ENCODE results near the gene APOBEC3B. TPM values are rescaled to one million over a fixed set of nuclear protein-coding genes. Genes with fewer than 3 reads are reported as not detected.

The APOBEC3B gene
- polyA plus RNA-seq, 1 donor from 2014 or later = not detected

DNA sequence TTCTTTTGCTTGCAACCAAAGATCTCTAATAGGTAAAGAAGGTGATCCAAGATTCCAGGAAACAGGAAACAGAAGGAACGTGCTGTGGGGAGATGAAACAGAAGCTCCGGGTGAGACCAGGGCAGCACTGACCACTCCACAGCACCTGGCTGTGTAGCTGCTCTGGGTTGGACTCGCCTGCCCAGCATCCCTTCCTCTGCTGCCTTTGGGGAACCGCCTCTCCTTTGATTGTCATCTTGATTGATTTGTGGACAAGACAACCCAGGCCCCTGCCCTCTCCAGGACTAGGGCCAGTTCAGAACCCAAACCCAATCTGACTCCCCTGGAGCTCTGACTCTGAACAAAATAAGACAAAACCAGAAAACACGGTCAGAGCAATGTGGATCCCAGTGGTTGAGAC lies 39.4 kb upstream of the APOBEC3B start:
- no peak overlapping the region for H3K4me3 ChIP-seq (ENCODE audit: low read length)
- no peak overlapping the region for H3K9ac ChIP-seq (ENCODE audit: low read length)
- no peaks in the 10 kb centered on the region for H3K27me3 ChIP-seq (ENCODE audit: insufficient read depth, low read depth, low read length)
- H3F3A ChIP-seq (ENCODE audit: insufficient read depth, low read length, poor library complexity, severe bottlenecking) = no peaks in the 10 kb centered on the region
- no peaks in the 10 kb centered on the region for H3K9me3 ChIP-seq (ENCODE audit: low read length)
- no peaks in the 10 kb centered on the region for H4K20me1 ChIP-seq (ENCODE audit: insufficient read depth)
- H2AFZ ChIP-seq (ENCODE audit: low read depth, low read length) = no peak overlapping the region
- H3K79me2 ChIP-seq (replicated peaks; ENCODE audit: insufficient read depth, low read length) = no peaks in the 10 kb centered on the region
- H3K36me3 ChIP-seq (ENCODE audit: insufficient read depth, low read length) = no peaks in the 10 kb centered on the region
- TF ChIP-seq SMC3 (conservative IDR thresholded peaks at IDR 0.05; ENCODE audit: poor library complexity) (no peak), TAF1 (IDR thresholded peaks at IDR 0.05; ENCODE audit: low read depth) (no peak), POLR2AphosphoS5 (IDR thresholded peaks at IDR 0.05) (no peak), EP300 (conservative IDR thresholded peaks at IDR 0.05; ENCODE audit: poor library complexity, severe bottlenecking) (no peak), RAD21 (conservative IDR thresholded peaks at IDR 0.05) (no peak), MXI1 (conservative IDR thresholded peaks at IDR 0.05; ENCODE audit: poor library complexity, severe bottlenecking) (no peak), EZH2 (IDR thresholded peaks at IDR 0.05; ENCODE audit: borderline replicate concordance, insufficient read depth, low read length, poor library complexity, severe bottlenecking) (no peak)
- TF ChIP-seq, protein P1, sequence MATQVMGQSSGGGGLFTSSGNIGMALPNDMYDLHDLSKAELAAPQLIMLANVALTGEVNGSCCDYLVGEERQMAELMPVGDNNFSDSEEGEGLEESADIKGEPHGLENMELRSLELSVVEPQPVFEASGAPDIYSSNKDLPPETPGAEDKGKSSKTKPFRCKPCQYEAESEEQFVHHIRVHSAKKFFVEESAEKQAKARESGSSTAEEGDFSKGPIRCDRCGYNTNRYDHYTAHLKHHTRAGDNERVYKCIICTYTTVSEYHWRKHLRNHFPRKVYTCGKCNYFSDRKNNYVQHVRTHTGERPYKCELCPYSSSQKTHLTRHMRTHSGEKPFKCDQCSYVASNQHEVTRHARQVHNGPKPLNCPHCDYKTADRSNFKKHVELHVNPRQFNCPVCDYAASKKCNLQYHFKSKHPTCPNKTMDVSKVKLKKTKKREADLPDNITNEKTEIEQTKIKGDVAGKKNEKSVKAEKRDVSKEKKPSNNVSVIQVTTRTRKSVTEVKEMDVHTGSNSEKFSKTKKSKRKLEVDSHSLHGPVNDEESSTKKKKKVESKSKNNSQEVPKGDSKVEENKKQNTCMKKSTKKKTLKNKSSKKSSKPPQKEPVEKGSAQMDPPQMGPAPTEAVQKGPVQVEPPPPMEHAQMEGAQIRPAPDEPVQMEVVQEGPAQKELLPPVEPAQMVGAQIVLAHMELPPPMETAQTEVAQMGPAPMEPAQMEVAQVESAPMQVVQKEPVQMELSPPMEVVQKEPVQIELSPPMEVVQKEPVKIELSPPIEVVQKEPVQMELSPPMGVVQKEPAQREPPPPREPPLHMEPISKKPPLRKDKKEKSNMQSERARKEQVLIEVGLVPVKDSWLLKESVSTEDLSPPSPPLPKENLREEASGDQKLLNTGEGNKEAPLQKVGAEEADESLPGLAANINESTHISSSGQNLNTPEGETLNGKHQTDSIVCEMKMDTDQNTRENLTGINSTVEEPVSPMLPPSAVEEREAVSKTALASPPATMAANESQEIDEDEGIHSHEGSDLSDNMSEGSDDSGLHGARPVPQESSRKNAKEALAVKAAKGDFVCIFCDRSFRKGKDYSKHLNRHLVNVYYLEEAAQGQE (IDR thresholded peaks at IDR 0.05; ENCODE audit: borderline replicate concordance) = no peak
- TF ChIP-seq, protein P2, sequence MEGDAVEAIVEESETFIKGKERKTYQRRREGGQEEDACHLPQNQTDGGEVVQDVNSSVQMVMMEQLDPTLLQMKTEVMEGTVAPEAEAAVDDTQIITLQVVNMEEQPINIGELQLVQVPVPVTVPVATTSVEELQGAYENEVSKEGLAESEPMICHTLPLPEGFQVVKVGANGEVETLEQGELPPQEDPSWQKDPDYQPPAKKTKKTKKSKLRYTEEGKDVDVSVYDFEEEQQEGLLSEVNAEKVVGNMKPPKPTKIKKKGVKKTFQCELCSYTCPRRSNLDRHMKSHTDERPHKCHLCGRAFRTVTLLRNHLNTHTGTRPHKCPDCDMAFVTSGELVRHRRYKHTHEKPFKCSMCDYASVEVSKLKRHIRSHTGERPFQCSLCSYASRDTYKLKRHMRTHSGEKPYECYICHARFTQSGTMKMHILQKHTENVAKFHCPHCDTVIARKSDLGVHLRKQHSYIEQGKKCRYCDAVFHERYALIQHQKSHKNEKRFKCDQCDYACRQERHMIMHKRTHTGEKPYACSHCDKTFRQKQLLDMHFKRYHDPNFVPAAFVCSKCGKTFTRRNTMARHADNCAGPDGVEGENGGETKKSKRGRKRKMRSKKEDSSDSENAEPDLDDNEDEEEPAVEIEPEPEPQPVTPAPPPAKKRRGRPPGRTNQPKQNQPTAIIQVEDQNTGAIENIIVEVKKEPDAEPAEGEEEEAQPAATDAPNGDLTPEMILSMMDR (IDR thresholded peaks at IDR 0.05; ENCODE audit: poor library complexity, severe bottlenecking) = no peak
- no peak overlapping the region for H3K27ac ChIP-seq (ENCODE audit: low read length)
- H3K4me2 ChIP-seq (ENCODE audit: low read length) = no peak overlapping the region
- H3K9me2 ChIP-seq (ENCODE audit: insufficient read depth, low read length) = no peaks in the 10 kb centered on the region

DNA sequence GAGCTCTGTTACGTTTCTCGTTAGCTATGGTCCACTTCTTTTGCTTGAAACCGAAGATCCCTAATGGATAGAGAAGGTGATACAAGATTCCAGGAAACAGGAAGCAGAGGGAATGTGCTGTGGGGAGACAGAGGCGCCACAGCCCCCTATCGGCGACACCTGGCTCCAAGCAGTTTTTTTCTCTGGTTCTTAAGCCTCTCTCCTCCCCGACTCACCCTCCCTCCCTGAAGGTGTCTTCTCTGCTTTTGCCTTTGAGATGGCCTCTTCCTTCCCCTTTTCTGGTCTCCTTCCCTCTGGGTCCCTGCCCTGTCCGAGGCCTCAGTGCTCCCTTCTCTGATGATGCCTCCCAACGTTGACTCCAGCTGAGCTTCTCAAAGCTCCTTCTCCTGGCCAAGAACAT lies 38.9 kb upstream of the APOBEC3B start:
- Histone ChIP-seq H3K9me3 (ENCODE audit: low read length) (no peaks in the 10 kb centered on the region), H3K4me2 (ENCODE audit: low read length) (no peak overlapping the region), H3K79me2 (replicated peaks; ENCODE audit: insufficient read depth, low read length) (no peaks in the 10 kb centered on the region), H3K27ac (ENCODE audit: low read length) (no peak overlapping the region), H3K27me3 (ENCODE audit: insufficient read depth, low read depth, low read length) (no peaks in the 10 kb centered on the region), H3K9ac (ENCODE audit: low read length) (no peak overlapping the region), H3K9me2 (ENCODE audit: insufficient read depth, low read length) (no peaks in the 10 kb centered on the region), H3F3A (ENCODE audit: insufficient read depth, low read length, poor library complexity, severe bottlenecking) (no peaks in the 10 kb centered on the region), H4K20me1 (ENCODE audit: insufficient read depth) (no peaks in the 10 kb centered on the region), H2AFZ (ENCODE audit: low read depth, low read length) (no peak overlapping the region), H3K4me3 (ENCODE audit: low read length) (no peak overlapping the region), H3K36me3 (ENCODE audit: insufficient read depth, low read length) (no peaks in the 10 kb centered on the region)
- TF ChIP-seq EZH2 (IDR thresholded peaks at IDR 0.05; ENCODE audit: borderline replicate concordance, insufficient read depth, low read length, poor library complexity, severe bottlenecking) (no peak), RAD21 (conservative IDR thresholded peaks at IDR 0.05) (no peak), MXI1 (conservative IDR thresholded peaks at IDR 0.05; ENCODE audit: poor library complexity, severe bottlenecking) (no peak), EP300 (conservative IDR thresholded peaks at IDR 0.05; ENCODE audit: poor library complexity, severe bottlenecking) (no peak), SMC3 (conservative IDR thresholded peaks at IDR 0.05; ENCODE audit: poor library complexity) (no peak), POLR2AphosphoS5 (IDR thresholded peaks at IDR 0.05) (no peak), TAF1 (IDR thresholded peaks at IDR 0.05; ENCODE audit: low read depth) (no peak)
- TF ChIP-seq, protein P2 (IDR thresholded peaks at IDR 0.05; ENCODE audit: poor library complexity, severe bottlenecking) = no peak
- TF ChIP-seq, protein P1 (IDR thresholded peaks at IDR 0.05; ENCODE audit: borderline replicate concordance) = no peak

Measured in neural cell (in vitro differentiated cells).